ENCODE data around the gene USP4. TPM values are rescaled to one million over a fixed set of nuclear protein-coding genes. Genes with fewer than 3 reads are reported as not detected.

Gene USP4
- total RNA-seq, 1 experiment from 2014 or later: 31.7 TPM

DNA sequence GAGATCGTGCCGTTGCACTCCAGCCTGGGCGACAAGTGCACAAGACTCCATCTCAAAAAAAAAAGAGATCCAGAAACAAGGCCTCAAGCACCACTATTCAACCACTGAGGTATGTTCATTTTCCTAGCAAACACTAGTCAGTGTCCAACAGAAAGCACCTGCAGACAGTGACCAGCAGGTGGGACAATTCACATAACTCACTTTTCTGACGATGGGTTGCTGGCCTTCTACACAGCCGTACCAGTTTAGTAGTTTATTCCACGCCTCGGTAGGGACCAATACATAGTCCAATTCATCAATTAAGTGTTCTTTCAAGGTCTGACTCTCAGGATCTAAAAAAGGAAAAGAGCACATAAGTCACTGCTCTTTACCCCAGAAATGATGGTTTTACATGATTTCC is 12.4 kb downstream of the USP4 start:
- Histone ChIP-seq H3K27me3 (ENCODE audit: insufficient read depth, low read length) (no peaks in the 10 kb centered on the region), H3K9me2 (ENCODE audit: insufficient read depth) (no peaks in the 10 kb centered on the region), H3K4me2 (ENCODE audit: low read length) (no peak overlapping the region), H3K9ac (ENCODE audit: low read length) (no peak overlapping the region), H3K4me3 (replicated peaks in 1 of 2; ENCODE audit: low read depth in 1 of 2, low read length in 2 of 2) (no peak overlapping the region), H3K36me3 (ENCODE audit: control insufficient read depth in 1 of 2, insufficient read depth in 2 of 2, low read length in 2 of 2) (peaks cover 26 to 37% of the 10 kb centered on the region in 2 experiments), H3K4me1 (ENCODE audit: control insufficient read depth in 1 of 2, insufficient read depth in 2 of 2, low read length in 2 of 2) (no peaks in the 10 kb centered on the region), H3K9me3 (ENCODE audit: control insufficient read depth in 1 of 2, insufficient read depth in 1 of 2, low read depth in 1 of 2, low read length in 2 of 2) (no peaks in the 10 kb centered on the region), H3K79me2 (ENCODE audit: insufficient read depth, low read length) (peaks cover 12% of the 10 kb centered on the region; the same call in 1 of the 2 replicates), H3K27ac (ENCODE audit: low read depth, low read length) (no peak overlapping the region), H2AFZ (ENCODE audit: low read depth, low read length, poor library complexity, severe bottlenecking) (no peak overlapping the region), H4K20me1 (ENCODE audit: insufficient read depth) (no peaks in the 10 kb centered on the region)
- POLR2A ChIA-PET: no interaction called here
- BruUV-seq (replicated peaks): no TSS peak
- DNase-seq (ENCODE audit: low read depth, low spot score) (no peak), ATAC-seq (peak; percentile 72)
- CTCF ChIA-PET: no interaction called here
- RAD21 ChIA-PET (ENCODE audit: low non-redundant PET in 1 of 2, low total read pairs in 2 of 2, uncharacterized antibody in 2 of 2, unreplicated experiment in 2 of 2): no interaction called here
- TF ChIP-seq, protein P1, sequence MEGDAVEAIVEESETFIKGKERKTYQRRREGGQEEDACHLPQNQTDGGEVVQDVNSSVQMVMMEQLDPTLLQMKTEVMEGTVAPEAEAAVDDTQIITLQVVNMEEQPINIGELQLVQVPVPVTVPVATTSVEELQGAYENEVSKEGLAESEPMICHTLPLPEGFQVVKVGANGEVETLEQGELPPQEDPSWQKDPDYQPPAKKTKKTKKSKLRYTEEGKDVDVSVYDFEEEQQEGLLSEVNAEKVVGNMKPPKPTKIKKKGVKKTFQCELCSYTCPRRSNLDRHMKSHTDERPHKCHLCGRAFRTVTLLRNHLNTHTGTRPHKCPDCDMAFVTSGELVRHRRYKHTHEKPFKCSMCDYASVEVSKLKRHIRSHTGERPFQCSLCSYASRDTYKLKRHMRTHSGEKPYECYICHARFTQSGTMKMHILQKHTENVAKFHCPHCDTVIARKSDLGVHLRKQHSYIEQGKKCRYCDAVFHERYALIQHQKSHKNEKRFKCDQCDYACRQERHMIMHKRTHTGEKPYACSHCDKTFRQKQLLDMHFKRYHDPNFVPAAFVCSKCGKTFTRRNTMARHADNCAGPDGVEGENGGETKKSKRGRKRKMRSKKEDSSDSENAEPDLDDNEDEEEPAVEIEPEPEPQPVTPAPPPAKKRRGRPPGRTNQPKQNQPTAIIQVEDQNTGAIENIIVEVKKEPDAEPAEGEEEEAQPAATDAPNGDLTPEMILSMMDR (IDR thresholded peaks at IDR 0.05 in 2 of 3, conservative IDR thresholded peaks at IDR 0.05 in 1 of 3; ENCODE audit: borderline replicate concordance in 1 of 3, insufficient read depth in 1 of 3, low read depth in 2 of 3, low read length in 2 of 3): peak in 2 of 3 experiments; percentile 46 to 48; a peak in 4 of 6 replicates
- TF ChIP-seq RAD21 (IDR thresholded peaks at IDR 0.05; ENCODE audit: low read depth): peak; percentile 41
- no peak for TF ChIP-seq FOSL1 (IDR thresholded peaks at IDR 0.05; ENCODE audit: low read depth)
- intact Hi-C loops (cut with micrococcal nuclease): loop anchor here (5.0 kb wide), 1 partner anchor 120 kb away; no protein-coding TSS in a partner anchor

DNA sequence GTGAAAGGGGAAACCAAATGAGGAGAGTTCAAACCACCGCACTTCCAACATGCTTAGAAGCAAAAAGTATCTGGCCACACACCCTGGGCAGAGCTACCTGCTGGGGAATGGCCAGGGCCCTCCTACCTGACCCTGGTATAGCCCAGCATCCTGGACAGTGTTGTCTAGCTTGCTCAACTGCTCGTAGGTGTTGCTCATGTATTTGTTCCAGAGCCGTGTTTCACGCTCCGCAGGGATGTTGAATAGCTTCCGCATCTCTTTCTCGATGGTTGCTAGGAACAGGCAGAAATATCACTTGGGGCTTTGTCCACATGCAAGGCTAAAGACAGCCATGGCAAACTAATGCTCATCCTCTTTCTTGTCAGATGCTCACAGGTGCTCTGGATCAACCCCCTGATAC is 15.1 kb downstream of the USP4 start:
- DNase-seq (ENCODE audit: low read depth, low spot score) (no peak), ATAC-seq (no peak)
- intact Hi-C loops (cut with micrococcal nuclease): loop anchor here (5.0 kb wide), 1 partner anchor 123 kb away; no protein-coding TSS in a partner anchor
- no peaks in the 10 kb centered on the region for H3K9me3 ChIP-seq (ENCODE audit: control insufficient read depth in 1 of 2, insufficient read depth in 1 of 2, low read depth in 1 of 2, low read length in 2 of 2)
- H4K20me1 ChIP-seq (ENCODE audit: insufficient read depth): no peaks in the 10 kb centered on the region
- H3K27ac ChIP-seq (ENCODE audit: low read depth, low read length): no peak overlapping the region
- POLR2A ChIA-PET: no interaction called here
- peaks cover 32 to 44% of the 10 kb centered on the region in 2 experiments for H3K36me3 ChIP-seq (ENCODE audit: control insufficient read depth in 1 of 2, insufficient read depth in 2 of 2, low read length in 2 of 2)
- RAD21 ChIA-PET (ENCODE audit: low non-redundant PET in 1 of 2, low total read pairs in 2 of 2, uncharacterized antibody in 2 of 2, unreplicated experiment in 2 of 2): no interaction called here
- no peaks in the 10 kb centered on the region for H3K4me1 ChIP-seq (ENCODE audit: control insufficient read depth in 1 of 2, insufficient read depth in 2 of 2, low read length in 2 of 2)
- CTCF ChIA-PET: no interaction called here
- no peak overlapping the region for H3K4me2 ChIP-seq (ENCODE audit: low read length)
- TF ChIP-seq FOSL1 (IDR thresholded peaks at IDR 0.05; ENCODE audit: low read depth) (no peak), CEBPB (IDR thresholded peaks at IDR 0.05; ENCODE audit: low read depth) (no peak), TCF7L2 (IDR thresholded peaks at IDR 0.05; ENCODE audit: borderline replicate concordance, extremely low read depth, insufficient read depth, insufficient read length) (no peak), POLR2AphosphoS5 (IDR thresholded peaks at IDR 0.05; ENCODE audit: low read depth, low read length) (no peak), ELF1 (IDR thresholded peaks at IDR 0.05; ENCODE audit: borderline replicate concordance, low read depth) (no peak), SIN3A (IDR thresholded peaks at IDR 0.05; ENCODE audit: low read depth) (no peak), POLR2A (IDR thresholded peaks at IDR 0.05; ENCODE audit: borderline replicate concordance, extremely low read depth, insufficient read depth, insufficient read length) (no peak), EZH2 (IDR thresholded peaks at IDR 0.05) (no peak), ZFX (IDR thresholded peaks at IDR 0.05) (no peak), RAD21 (IDR thresholded peaks at IDR 0.05; ENCODE audit: low read depth) (no peak), CBX3 (IDR thresholded peaks at IDR 0.05; ENCODE audit: low read depth) (no peak), EZH2phosphoT487 (IDR thresholded peaks at IDR 0.05; ENCODE audit: borderline replicate concordance) (no peak)
- TF ChIP-seq, protein P2, sequence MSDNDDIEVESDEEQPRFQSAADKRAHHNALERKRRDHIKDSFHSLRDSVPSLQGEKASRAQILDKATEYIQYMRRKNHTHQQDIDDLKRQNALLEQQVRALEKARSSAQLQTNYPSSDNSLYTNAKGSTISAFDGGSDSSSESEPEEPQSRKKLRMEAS (IDR thresholded peaks at IDR 0.05): no peak
- TF ChIP-seq, protein P3, sequence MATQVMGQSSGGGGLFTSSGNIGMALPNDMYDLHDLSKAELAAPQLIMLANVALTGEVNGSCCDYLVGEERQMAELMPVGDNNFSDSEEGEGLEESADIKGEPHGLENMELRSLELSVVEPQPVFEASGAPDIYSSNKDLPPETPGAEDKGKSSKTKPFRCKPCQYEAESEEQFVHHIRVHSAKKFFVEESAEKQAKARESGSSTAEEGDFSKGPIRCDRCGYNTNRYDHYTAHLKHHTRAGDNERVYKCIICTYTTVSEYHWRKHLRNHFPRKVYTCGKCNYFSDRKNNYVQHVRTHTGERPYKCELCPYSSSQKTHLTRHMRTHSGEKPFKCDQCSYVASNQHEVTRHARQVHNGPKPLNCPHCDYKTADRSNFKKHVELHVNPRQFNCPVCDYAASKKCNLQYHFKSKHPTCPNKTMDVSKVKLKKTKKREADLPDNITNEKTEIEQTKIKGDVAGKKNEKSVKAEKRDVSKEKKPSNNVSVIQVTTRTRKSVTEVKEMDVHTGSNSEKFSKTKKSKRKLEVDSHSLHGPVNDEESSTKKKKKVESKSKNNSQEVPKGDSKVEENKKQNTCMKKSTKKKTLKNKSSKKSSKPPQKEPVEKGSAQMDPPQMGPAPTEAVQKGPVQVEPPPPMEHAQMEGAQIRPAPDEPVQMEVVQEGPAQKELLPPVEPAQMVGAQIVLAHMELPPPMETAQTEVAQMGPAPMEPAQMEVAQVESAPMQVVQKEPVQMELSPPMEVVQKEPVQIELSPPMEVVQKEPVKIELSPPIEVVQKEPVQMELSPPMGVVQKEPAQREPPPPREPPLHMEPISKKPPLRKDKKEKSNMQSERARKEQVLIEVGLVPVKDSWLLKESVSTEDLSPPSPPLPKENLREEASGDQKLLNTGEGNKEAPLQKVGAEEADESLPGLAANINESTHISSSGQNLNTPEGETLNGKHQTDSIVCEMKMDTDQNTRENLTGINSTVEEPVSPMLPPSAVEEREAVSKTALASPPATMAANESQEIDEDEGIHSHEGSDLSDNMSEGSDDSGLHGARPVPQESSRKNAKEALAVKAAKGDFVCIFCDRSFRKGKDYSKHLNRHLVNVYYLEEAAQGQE (IDR thresholded peaks at IDR 0.05; ENCODE audit: low read depth): no peak
- TF ChIP-seq, protein P4, sequence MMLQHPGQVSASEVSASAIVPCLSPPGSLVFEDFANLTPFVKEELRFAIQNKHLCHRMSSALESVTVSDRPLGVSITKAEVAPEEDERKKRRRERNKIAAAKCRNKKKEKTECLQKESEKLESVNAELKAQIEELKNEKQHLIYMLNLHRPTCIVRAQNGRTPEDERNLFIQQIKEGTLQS (IDR thresholded peaks at IDR 0.05): no peak
- no TSS peak for BruUV-seq (replicated peaks)
- H3K79me2 ChIP-seq (ENCODE audit: insufficient read depth, low read length): peaks cover 12% of the 10 kb centered on the region
- no peak overlapping the region for H3K4me3 ChIP-seq (replicated peaks in 1 of 2; ENCODE audit: low read depth in 1 of 2, low read length in 2 of 2)
- no peaks in the 10 kb centered on the region for H3K27me3 ChIP-seq (ENCODE audit: insufficient read depth, low read length)
- no peak overlapping the region for H3K9ac ChIP-seq (ENCODE audit: low read length)
- H2AFZ ChIP-seq (ENCODE audit: low read depth, low read length, poor library complexity, severe bottlenecking): no peak overlapping the region
- no peaks in the 10 kb centered on the region for H3K9me2 ChIP-seq (ENCODE audit: insufficient read depth)
